Kidney (tissue), 14 donors: ENCODE results near the gene CCSER2. TPM values are rescaled to one million over a fixed set of nuclear protein-coding genes. Genes with fewer than 3 reads are reported as not detected.
A peak's percentile ranks its signal among the peaks of the same experiment; 100 is the strongest.

ENCODE experiments used
- DNase-seq, 5 donors: peaks; one replicate each; pipeline ENCODE4 v3.0.0-alpha.2; 2013 to 2020
- FAIRE-seq: peaks from 2 replicates; lab custom pipeline; 2012; peaks lifted over from hg19 to GRCh38; lab: Jason Lieb, UNC
- H3K27ac ChIP-seq, 2 donors: one replicate each; pipeline ENCODE4 v1.7.0; 2013; ENCODE audit warnings: low read depth in 2 of 2, low read length in 2 of 2, inconsistent platforms in 1 of 2
- H3K27me3 ChIP-seq: one replicate; pipeline ENCODE4 v1.7.1; 2013; ENCODE audit warnings: low read length, inconsistent platforms; ENCODE audit not compliant: control insufficient read depth, insufficient read depth
- H3K36me3 ChIP-seq, 3 donors: one replicate each; pipeline versions ENCODE4 v1.7.0 to v1.7.1; 2013; ENCODE audit warnings: low read length in 3 of 3, control low read depth in 1 of 3, inconsistent platforms in 1 of 3; ENCODE audit not compliant: insufficient read depth in 3 of 3, control insufficient read depth in 2 of 3
- H3K4me1 ChIP-seq, 3 donors: one replicate each; pipeline versions ENCODE4 v1.7.0 to v1.7.1; 2013; ENCODE audit warnings: low read length in 3 of 3, inconsistent platforms in 1 of 3, low read depth in 1 of 3; ENCODE audit not compliant: control insufficient read depth in 2 of 3, insufficient read depth in 2 of 3
- H3K4me3 ChIP-seq, 3 donors: one replicate each; pipeline versions ENCODE4 v1.7.0 to v1.8.1; 2013; ENCODE audit warnings: low read length in 3 of 3, control low read depth in 1 of 3, inconsistent platforms in 1 of 3
- H3K9ac ChIP-seq, 3 donors: one replicate each; pipeline versions ENCODE4 v1.7.0 to v1.7.1; 2013; ENCODE audit warnings: low read length in 3 of 3, control low read depth in 1 of 3, inconsistent platforms in 1 of 3
- H3K9me3 ChIP-seq, 3 donors: one replicate each; pipeline versions ENCODE4 v1.7.0 to v1.7.1; 2013; ENCODE audit warnings: low read length in 3 of 3, control low read depth in 1 of 3, inconsistent platforms in 1 of 3; ENCODE audit not compliant: control insufficient read depth in 2 of 3, insufficient read depth in 1 of 3
- CTCF ChIP-seq: IDR thresholded peaks from 3 replicates; pipeline ENCODE4 v1.5.1; 2012; ENCODE audit warnings: mild to moderate bottlenecking, moderate library complexity, borderline replicate concordance; ENCODE audit not compliant: insufficient read depth; ENCODE audit errors: extremely low read depth
- intact Hi-C: fragments of 100-400 bp; cut with DNase I; formaldehyde crosslinking; loops from one replicate; pipeline ENCODE4 v1.11.1; 2022
- polyA plus RNA-seq: library from polyadenylated mRNA; stranded (reverse); fragments of 350-450 nt; fragmentation: Illumina TruSeq; extraction: RNeasy Lipid Tissue Mini Kit (QIAGEN cat#74804); gene quantifications from one replicate; pipeline ENCODE4 v1.2.3, GENCODE V29; 2014; ENCODE audit warnings: low read depth, low replicate concordance; ENCODE audit not compliant: insufficient read depth
- total RNA-seq: library from RNA; stranded (reverse); fragmentation: NEBNext Ultra II Directional; extraction: Animal tissue kit (Norgen Biotek cat#: 25700); gene quantifications from one replicate; pipeline ENCODE4 v1.2.1, GENCODE V29; 2021
- donor health status: control.
- donor health status: control.
- donor health status: control.
- donor health status: control.
- donor health status: control.
- donor health status: DM: yes; HTN: yes; CAD: no.
- donor health status: Normal renal cell carcinoma (clear cell type).

CCSER2 gene
- total and polyA plus RNA-seq, 2 donors from 2014 or later = 12.6 to 46.4 TPM

- TF ChIP-seq CTCF = no peak
- Histone ChIP-seq H3K27me3 (no peaks in the 10 kb centered on the region), H3K4me3 (no peak overlapping the region), H3K9me3 (peaks cover 0 to 6% (median 0%) of the 10 kb centered on the region in 3 donors), H3K4me1 (peaks cover 0 to 2% (median 0%) of the 10 kb centered on the region in 3 donors), H3K36me3 (no peaks in the 10 kb centered on the region), H3K9ac (no peak overlapping the region), H3K27ac (no peak overlapping the region)
- intact Hi-C loops = no loop called here
- FAIRE-seq = no peak
- DNase-seq = no peak
Observed at GRCh38 chr10:84397735-84398144, 69.4 kb downstream of the CCSER2 start.

- DNase-seq (no peak), FAIRE-seq (no peak)
- H3K9me3 ChIP-seq = peaks cover 0 to 6% (median 0%) of the 10 kb centered on the region in 3 donors
- intact Hi-C loops = no loop called here
- no peaks in the 10 kb centered on the region for H3K27me3 ChIP-seq
- H3K27ac ChIP-seq = no peak overlapping the region
- H3K36me3 ChIP-seq = no peaks in the 10 kb centered on the region
- peaks cover 0 to 2% (median 0%) of the 10 kb centered on the region in 3 donors for H3K4me1 ChIP-seq
- TF ChIP-seq CTCF = no peak
- no peak overlapping the region for H3K4me3 ChIP-seq
- H3K9ac ChIP-seq = no peak overlapping the region
Observed at GRCh38 chr10:84398696-84399095, 70.3 kb downstream of the CCSER2 start.

- Histone ChIP-seq H3K4me3 (no peak overlapping the region), H3K4me1 (peaks cover 0 to 2% (median 0%) of the 10 kb centered on the region in 3 donors), H3K27ac (no peak overlapping the region), H3K9me3 (no peaks in the 10 kb centered on the region), H3K9ac (no peak overlapping the region), H3K27me3 (no peaks in the 10 kb centered on the region), H3K36me3 (no peaks in the 10 kb centered on the region)
- DNase-seq (no peak), FAIRE-seq (peak; percentile 11)
- no peak for TF ChIP-seq CTCF
- intact Hi-C loops = no loop called here
Observed at GRCh38 chr10:84401854-84402611, 73.6 kb downstream of the CCSER2 start.
